NCI-H510A treated with DMSO at 0.1 percent for 48 hours (cell line): ENCODE data around the gene SMIM35.
A peak's percentile ranks its signal among the peaks of the same experiment; 100 is the strongest.
"Not testable (repeated sequence)": the region's sequence is repeated elsewhere in the genome, so short reads cannot be mapped to it uniquely, and the experiment has no call there.

ENCODE experiments used
- DNase-seq: peaks from one replicate; lab custom pipeline; 2025; lab: John Stamatoyannopoulos, UW

The SMIM35 gene

DNA sequence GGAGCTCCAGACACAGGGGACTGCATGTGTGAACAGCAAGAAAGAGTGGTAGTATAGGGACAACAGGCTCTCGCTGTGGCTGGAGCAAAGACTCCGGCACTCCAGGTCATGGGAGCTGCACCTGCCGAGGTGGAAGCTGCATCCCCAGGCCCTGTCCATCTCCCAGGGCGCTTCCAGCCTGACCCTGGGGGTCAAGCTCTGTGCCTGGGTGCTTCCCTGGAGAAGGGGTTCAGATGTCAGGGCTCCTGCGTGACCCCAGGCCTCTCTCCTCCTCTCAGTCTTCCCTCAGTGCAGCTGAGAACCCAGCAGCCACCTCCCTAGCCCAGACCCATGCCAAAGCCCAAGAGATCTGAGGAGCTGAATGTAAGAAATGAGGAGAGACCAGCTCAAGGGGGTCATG is 6.5 kb downstream of the SMIM35 start:
- no peak for DNase-seq

DNA sequence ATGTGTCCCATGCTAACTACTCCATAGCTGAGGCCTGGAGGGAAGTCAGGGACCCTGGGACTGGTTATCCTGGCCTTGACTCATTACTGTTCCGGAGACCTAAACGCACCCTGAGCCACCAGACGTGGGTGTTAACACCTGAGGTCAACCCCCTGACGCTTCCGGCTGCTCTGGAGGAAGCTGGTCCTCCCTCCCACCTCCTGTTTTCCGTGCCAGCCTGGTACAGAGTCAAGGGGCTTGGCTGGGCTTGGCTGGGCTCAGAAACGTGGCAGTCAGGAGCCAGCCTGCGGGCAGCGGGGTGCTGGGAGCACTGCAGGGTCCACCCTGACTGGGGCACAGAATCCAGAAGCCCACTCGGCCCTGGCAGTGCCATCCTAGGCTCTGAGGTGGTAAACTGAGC is 7.3 kb downstream of the SMIM35 start:
- DNase-seq = no peak

DNA sequence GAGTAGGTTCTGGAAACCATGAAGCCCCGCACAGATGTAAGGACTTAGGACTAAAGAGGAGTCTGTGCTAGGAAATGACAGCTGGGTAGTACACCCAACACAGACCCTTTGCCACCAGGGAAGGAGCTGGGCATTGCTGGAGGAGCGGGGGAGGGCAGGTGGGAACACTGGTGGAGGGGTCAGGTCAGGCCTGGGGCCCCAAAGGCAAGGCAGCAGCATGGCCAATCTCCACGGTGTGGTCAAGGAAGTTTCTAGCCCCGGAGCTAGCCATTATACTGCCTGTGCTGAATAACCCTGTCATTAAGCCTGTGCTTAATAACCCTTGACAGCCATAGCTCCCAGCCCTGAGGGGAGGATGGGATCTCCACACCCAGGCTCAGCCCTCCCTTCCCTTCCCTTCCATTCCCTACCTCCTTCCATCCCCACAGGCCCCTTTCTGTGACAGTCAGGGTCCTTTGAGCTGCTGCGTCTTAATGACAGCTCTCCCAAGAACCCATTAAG is 7.8 kb downstream of the SMIM35 start:
- no peak for DNase-seq

DNA sequence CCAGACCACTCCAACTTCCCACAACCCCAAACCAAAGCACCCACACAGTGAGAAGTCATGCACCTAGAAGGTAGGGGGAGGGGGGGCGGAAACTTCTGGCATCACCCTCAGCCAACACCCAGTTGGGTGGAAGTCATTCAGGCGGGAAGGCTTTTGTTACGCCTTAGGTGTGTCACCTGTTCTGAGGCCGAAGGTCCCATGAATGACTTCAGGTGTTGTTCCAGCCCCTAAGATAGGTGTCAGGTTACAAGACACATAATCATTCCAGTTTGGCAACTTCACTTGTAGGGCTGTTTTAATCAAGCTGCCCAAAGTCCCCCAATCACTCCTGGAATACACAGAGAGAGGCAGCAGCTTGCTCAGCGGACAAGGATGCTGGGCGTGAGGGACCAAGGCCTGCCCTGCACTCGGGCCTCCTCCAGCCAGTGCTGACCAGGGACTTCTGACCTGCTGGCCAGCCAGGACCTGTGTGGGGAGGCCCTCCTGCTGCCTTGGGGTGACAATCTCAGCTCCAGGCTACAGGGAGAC is 9.9 kb downstream of the SMIM35 start, which contains the start of gene TMPRSS4:
TMPRSS4 (plus strand) TSS at position 325 of the 528 bp plus-strand sequence. CDS start 225 bp downstream, outside the sequence.
- peak; percentile 95 for DNase-seq

DNA sequence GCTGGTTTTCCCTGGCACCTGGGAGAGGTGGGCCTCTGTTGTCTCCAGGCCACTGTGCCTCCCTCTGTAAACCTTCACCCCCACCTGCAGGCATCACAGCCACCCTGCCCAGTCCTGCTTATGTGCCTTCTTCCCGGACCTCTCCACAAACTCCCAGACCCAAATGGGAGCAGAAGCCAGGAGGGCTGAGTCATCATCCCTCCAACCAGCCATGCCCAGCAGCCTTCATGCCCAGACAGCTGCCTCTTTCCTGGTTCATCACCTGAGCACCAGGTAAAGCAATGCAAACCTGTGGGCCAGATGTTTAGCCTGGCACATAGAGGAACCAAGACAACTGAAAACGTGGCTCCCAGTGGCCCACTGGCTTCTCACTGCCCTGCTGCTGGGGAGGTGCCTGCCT is 12.0 kb downstream of the SMIM35 start:
- DNase-seq = no peak

DNA sequence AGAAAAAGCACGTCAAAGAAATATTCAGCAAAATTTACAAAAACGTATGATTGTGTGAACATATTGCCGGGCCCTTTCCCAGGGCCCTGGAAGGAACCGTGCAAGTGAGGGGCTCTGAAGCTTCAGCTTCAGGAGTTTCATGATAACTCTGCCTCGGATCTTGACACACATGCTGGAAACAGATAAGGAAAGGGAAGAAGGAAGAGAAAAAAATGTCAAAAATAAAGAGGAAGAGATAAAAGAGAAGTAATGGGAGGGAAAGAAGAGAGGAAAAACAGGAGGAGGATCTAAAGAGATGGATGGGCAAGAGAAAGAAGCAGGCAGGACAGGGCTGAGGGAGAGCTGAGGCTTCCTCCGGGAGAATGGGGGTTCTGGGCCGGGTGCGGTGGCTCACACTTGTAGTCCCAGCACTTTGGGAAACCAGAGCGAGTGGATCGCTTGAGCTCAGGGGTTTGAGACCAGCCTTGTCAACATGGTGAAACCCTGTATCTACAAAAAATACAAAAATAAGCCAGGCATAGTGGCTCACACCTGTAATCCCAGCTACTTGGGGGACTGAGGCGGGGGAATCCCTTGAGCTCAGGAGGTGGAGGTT is 12.6 kb downstream of the SMIM35 start:
- no peak for DNase-seq

DNA sequence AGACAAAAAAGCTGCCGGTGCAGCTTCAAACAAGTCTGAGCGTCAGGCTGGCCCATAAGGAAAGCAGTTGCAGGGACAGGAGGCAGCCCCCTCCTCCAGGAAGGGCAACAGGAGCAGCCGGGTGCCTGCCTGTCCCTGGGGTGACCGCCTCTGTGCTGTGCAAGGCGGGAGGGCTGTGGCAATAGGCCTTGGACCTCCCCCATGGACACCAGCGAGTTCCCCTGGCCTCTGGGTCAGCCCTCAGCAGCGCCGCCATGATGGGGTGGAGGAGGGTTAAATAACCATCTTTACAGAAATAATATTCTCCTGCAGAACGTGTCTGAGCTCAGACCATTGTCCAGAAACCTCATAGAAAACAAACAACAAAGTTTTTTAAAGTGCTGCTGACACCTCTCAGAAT is 13.2 kb downstream of the SMIM35 start:
- DNase-seq = no peak

DNA sequence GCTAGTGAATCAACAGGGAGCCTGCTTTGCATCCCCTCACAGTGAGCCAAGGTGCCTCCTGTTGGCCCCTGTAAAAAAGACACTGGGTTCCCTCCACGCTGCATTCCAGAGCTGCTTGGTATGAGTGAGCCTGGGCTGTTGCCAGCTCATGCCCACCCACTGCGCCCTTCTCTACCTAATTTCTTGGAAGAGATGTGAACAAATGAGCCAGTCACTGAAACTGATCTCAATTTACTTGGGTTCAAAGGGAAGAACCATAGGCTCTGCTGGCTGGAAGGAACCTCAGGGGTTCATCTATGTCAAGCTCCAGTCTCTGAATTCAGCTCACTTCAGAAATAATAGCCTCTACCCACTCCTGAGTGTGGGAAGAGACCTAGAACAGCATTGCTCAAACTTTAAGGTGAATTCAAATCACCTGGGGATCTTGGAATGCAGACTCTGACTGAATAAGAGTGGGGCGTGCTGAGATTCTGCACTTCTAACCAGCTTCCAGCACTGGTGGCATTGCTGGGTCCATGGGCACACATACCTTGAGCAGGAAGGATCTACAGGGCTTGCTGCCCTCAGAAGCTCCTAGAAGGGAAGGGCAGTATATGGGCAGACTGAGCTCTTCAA is 15.2 kb downstream of the SMIM35 start:
- no peak for DNase-seq

DNA sequence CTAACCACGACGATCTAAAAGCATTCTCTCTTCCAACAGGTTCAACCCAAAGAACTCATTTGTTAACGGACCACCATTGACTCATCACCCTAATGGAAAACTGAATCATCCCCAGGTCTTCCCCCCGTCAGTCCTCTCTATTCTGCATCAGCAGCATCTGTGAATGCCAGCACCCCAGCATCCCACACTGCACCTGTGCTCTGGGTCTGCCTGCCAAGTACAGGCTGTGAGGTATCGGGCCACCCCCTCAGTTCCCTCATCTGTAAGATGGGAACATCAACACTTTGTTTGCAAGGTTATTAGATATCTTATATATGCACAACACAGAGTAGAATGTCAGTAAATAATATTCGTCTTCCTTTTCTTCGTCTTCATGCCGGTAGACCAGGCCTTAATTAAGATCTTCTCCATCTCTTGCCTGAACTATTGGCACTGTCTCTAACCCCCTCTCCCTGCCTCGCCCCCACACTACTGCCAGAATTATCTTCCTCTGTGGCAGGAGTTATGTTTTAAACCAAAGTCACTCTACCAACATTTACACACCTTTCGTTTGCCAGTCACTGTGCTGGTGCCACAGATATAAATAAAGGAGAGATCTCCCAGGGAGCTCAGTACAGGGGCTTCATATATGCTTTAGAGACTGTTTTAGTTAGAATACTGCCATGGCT is 17.7 kb downstream of the SMIM35 start:
- no peak for DNase-seq

DNA sequence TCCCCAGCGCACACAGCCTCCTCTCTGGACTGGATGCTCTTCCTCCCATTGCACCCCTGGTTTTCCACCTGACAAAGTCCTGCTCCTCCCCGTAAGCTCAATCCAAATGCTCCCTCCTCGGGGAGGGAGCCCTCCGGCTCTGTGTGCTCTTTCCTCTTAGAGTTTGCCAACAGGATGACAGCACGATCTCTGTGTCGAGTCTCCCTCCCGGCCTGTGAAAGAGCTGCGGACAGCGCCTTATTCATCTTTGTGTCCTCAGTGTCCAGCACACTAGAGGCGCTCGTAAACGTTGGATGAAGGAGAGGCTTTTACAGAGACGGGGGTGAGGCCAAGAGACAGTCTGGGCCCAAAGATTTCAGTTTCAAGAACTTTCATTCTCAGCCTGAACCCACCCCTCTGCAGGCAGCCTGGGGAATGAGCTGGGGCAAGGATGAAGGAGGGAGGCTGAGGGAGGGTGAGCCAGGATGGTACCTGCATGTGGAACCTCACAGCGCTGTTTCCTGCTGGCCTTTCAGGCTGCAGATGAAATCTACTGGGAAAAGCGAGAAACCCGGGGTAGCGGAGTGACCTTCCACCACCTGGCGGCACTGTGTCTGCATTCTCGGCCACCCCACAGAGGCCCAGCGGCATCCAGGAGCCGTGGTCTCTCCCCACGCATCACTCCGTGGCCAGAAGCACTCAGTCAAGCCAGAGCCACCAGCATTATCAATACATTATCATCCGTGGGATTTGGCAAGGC is 18.4 kb downstream of the SMIM35 start:
- DNase-seq = no peak

DNA sequence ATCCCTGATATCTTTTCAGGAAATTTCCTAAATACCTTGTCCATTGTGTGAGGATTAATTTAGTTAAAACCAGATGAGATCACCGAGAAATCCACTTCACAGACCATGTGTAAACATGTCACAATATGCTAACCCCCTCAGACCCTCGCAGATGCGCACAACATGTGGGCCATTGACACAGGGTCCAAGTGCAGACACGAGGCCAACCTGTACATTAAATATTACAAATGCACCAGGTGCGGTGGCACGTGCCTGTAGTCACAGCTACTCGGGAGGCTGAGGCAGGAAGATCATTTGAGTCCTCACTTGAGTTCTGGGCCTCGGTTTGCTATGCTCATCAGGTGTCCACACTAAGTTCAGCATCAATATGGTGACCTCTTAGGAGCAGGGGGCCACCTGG is 19.8 kb downstream of the SMIM35 start:
- no peak for DNase-seq

DNA sequence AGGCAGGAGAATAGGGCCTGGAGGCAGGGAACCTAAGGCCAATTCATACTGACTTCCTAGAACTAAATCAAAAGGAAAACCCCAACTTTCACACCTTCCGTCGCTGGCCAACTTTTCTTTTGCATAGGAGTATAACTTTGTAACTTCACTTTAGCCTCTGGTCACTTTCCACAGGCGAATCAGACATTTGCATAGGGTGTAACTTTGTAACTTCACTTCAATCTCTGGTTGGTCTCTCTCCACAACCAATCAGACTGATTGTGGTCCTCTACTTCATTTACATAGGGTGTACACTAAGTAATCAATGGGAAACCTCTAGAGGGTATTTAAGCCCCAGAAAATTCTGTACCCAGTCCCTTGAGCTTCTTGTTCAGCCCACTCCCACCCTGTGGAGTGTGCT is 21.4 kb downstream of the SMIM35 start:
- DNase-seq = no peak

DNA sequence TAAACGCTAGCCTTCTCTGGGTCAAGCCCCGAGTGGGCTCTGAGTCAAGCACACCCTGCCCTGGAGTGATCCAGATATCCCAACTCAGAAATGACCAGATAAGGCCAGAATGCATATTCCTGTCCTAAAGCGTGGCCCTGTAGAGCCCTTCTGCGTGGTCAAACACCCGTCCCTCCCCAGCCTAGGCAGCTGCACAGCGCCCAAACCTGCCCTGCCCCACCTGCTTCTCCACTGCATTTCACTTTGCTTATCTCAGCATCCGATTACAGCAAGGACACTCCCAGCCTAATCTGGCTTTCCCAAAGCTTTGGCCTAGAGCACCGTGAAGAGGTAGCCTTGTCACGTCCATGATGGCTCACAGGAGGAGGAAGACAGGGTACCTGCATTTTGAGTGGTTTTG is 21.8 kb downstream of the SMIM35 start:
- no peak for DNase-seq

DNA sequence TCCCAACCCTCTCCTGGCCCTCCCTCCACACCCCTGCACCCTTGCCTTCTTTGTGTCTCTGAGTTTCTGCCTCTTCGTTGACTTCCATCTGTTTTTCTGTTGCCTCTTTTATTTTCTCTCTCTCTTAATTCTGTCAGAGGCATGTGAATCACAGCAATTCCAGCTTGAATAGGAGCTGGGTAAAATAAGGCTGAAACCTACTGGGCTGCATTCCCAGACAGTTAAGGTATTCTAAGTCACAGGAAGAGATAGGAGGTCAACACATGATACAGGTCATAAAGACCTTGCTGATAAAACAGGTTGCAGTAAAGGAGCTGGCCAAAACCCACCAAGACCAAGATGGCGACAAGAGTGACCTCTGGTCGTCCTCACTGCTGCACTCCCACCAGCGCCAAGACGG is 24.1 kb downstream of the SMIM35 start:
- DNase-seq = not testable (repeated sequence)

DNA sequence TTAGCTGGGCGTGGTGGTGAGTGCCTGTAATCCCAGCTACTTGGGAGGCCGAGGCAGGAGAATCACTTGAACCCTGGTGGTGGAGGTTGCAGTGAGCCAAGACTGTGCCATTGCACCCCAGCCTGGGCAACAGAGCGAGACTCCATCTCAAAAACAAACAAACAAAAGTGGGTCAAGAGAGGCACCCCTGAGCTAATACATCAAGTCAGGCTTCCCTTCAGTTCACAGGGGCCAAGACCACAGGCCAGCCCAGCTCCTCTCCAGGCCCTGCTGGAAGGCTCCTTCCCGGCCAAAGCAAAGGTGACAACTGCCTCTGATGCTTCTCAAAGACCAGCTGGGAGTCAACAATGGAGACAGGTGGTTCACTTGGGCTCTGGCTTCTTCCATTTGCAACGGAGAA is 24.6 kb downstream of the SMIM35 start:
- not testable (repeated sequence) for DNase-seq

DNA sequence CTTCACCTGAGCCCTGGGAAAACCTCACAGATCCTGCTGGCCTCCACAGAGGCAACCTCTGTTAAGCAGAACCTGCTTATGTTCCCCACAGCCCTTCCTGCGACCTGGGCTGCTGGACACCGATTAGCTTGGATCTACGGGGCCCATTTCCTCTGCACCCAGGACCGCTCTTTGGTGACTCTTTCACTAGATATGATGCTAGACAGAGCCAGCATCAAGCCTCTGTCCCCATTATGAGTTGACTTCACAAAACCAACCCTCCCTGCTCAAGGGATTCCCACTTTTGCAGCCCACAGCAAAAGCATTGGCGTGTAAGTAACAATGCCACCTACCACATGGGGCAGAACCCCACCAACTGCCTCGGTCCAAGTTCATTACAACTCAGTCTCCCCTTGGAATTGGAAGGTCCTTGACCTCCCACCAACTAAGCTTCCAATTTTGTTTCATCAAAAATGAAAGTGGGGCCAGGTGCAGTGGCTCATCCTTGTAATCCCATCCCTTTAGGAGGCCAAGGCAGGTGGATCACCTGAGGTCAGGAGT is 25.1 kb downstream of the SMIM35 start:
- DNase-seq = no peak

DNA sequence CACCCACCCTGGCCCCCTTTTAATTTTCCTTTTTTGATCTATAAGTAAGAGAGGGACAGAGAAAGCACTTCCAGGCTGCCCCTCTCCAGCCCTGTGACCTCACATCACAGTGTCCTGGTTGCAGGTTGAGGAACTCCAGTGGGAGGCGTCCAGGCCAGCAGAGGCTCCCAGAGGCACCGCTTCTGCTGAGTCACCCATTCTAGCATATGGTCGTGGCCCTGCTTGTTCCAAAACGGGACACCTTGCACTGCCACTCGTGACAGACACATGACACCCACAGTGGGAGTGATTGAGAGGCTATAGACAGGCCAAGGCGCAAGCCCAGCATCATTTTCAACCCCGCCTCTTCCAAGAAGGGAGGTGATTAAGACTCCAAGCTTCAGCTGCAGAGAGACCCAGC is 25.9 kb downstream of the SMIM35 start:
- no peak for DNase-seq

DNA sequence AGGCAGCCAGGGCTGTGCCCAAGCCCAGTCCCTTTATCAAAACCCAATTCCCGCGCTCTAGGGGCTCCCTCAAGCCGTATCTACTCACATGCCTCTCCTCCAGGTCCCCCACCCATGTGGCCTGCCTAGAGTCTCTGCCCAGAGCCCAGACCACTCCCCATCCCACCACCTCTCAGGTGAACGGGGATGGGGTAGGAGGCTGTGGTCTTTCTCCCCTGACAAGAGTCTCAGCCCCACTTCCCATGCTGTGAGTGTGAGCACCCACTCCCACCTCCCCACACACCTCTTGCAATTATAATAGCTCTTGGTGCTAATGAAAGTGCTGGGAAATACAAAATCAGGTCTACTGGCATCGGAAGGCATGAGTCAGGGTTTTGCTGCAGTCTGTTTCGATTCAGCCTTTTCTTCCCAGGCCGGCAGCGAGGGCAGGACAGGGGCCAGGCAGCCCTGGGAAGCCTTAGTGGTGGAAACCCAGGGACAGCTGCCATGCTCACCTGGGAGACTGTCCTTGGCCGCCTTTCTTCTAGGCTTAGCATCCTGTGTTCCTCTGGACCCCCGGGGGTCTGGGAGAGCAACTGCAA is 26.6 kb downstream of the SMIM35 start:
- DNase-seq = no peak

DNA sequence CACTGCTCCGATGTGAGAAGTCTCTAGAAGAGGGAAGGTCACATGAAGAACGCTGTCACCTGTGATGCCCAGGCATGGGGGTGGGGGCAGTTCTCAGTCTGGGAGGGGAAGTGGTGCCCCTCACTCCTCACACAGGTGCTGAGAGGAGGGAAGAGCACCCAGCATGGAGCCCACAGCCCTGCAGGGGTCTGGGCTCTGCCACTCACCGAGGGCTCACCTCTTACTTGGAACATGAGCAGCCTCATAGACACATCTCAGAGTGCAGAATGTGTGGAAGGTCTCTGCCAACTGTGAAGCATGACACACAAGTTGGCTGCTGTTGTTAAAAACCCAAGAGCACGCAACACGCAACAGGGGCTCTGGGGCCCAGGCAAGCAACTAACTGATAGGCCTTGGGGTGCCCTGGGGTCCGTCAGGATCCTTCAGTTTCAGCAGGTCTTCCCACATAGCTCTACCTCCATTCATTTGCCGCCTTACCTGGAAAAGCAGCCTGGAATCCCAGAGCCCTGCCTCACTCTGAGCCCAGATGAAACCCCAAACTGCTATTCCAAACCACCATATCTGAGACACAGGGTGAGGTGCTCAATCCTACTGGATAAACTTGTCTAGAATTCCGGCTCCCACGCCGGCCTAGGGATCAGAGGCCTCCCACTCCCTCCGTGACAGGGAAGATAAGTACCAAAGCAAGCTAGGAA is 27.4 kb downstream of the SMIM35 start:
- no peak for DNase-seq

DNA sequence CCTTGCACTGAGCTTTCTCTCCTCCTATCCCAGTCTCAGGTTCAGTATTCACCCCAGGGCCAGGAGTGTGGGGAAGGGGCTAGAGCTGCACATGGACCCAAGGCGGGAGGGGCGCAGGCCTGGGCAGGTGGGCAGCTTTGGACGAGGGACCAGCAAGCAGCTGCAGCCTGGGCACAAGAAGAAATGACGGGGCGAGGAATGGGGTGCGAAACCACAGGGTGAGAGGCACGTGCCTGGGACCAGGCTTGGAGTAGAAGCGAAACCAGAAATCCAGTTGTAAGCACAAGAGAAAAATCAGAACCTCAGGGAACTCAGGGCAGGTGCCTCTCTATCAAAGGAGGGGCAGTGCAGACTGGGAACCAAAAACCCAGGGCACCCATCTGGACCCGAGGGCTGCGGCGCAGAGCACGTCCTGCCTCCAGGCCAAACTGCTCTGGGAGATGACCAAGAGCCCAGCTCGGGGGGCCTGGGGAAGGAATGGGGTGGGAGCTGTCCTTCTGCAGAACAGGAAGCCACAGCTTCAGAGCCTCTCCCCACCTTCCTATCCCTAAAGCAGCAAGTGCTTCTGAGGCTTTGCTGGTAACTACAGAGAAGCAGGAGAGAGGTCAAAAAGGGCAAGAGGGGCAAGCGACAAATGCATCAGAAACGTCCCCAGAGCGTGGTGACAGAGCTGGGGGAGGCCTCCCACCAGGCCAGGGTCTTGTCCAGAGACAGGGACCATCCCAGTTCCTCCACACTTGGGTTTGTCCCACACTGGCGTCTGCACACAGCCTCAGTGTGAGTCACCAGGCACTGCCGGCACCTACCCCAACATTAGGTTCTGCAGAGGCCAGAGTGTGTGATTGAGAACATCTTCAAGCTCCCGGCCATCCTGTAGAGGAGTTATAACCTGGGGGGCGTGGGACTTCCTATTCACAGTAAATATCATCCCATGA is 28.2 kb downstream of the SMIM35 start:
- no peak for DNase-seq
